UCSD-AML1 (cell line): ENCODE measurements around the gene TBC1D17.

Source experiments
- DNase-seq: peaks from one replicate; lab custom pipeline; 2025; ENCODE audit not compliant: unreplicated experiment; lab: John Stamatoyannopoulos, UW

The TBC1D17 gene

GRCh38 chr19:49890349-49891311 is 13.1 kb downstream of the TBC1D17 start:
- DNase-seq = no peak

GRCh38 chr19:49891393-49891792 is 13.9 kb downstream of the TBC1D17 start:
- DNase-seq = no peak

GRCh38 chr19:49892716-49893115 is 15.2 kb downstream of the TBC1D17 start:
- no peak for DNase-seq

- no peak for DNase-seq
These were observed 16.6 kb downstream of the TBC1D17 start for GRCh38 chr19:49894011-49894664.

- DNase-seq = no peak
These were observed 17.5 kb downstream of the TBC1D17 start for GRCh38 chr19:49894879-49895565.

- DNase-seq = no peak
These were observed 18.2 kb downstream of the TBC1D17 start for GRCh38 chr19:49895566-49896297.

GRCh38 chr19:49896863-49897621 is 19.5 kb downstream of the TBC1D17 start, which contains the start of gene IL4I1:
TSS of gene IL4I1 (minus strand) at chr19:49896887. CDS start at chr19:49896160, 727 bp downstream.
- DNase-seq = peak; percentile 70

GRCh38 chr19:49904136-49904535 is 26.6 kb downstream of the TBC1D17 start:
- no peak for DNase-seq

- no peak for DNase-seq
These were observed 29.5 kb downstream of the TBC1D17 start for GRCh38 chr19:49906879-49907564.

GRCh38 chr19:49907745-49908446 is 30.4 kb downstream of the TBC1D17 start:
- DNase-seq = no peak

GRCh38 chr19:49908480-49909420 is 31.2 kb downstream of the TBC1D17 start:
- no peak for DNase-seq

GRCh38 chr19:49910179-49910578 is 32.7 kb downstream of the TBC1D17 start:
- DNase-seq = no peak

GRCh38 chr19:49911381-49912145 is 34.1 kb downstream of the TBC1D17 start:
- peak; percentile 41 for DNase-seq

- DNase-seq = no peak
These were observed 35.6 kb downstream of the TBC1D17 start for GRCh38 chr19:49912965-49913685.

- no peak for DNase-seq
These were observed 36.2 kb downstream of the TBC1D17 start for GRCh38 chr19:49913720-49914119.

GRCh38 chr19:49915271-49915670 is 37.8 kb downstream of the TBC1D17 start:
- DNase-seq = no peak
